HEK293T (cell line): ENCODE data around the gene COMTD1.

Experiments
- CTCF ChIA-PET: fragments of 350-600 bp; formaldehyde crosslinking; extraction: SDS; loops from one replicate; lab custom pipeline; 2021; ENCODE audit warnings: antibody characterized with exemption, inconsistent platforms; lab: Yijun Ruan, JAX
- POLR2A ChIA-PET: fragments of 350-600 bp; formaldehyde crosslinking; extraction: SDS; loops from one replicate; lab custom pipeline; 2020; ENCODE audit warnings: antibody characterized with exemption, inconsistent platforms; lab: Yijun Ruan, JAX
- DNase-seq: peaks from one replicate; pipeline ENCODE4 v3.0.0; 2012; ENCODE audit warnings: mixed read lengths; ENCODE audit errors: extremely low spot score
- ARNT ChIP-seq: fragments of 450-650 bp; IDR thresholded peaks from 2 replicates; pipeline ENCODE4 v1.6.1; 2017; ENCODE audit warnings: mild to moderate bottlenecking
- BHLHE40 ChIP-seq: fragments of 450-650 bp; IDR thresholded peaks from 2 replicates; pipeline ENCODE4 v1.6.1; 2016; ENCODE audit warnings: mild to moderate bottlenecking, moderate library complexity, borderline replicate concordance
- CTBP1 ChIP-seq: fragments of 450-650 bp; IDR thresholded peaks from 2 replicates; pipeline ENCODE4 v1.6.1; 2016; ENCODE audit warnings: borderline replicate concordance
- ELF4 ChIP-seq: fragments of 450-650 bp; IDR thresholded peaks from 2 replicates; pipeline ENCODE4 v1.6.1; 2017; ENCODE audit warnings: antibody characterized with exemption
- FOXA1 ChIP-seq: fragments of 450-650 bp; IDR thresholded peaks from 2 replicates; pipeline ENCODE4 v1.6.1; 2016; ENCODE audit warnings: mild to moderate bottlenecking
- FOXK2 ChIP-seq: fragments of 450-650 bp; IDR thresholded peaks from 2 replicates; pipeline ENCODE4 v1.6.1; 2016; ENCODE audit warnings: mild to moderate bottlenecking
- FOXM1 ChIP-seq: fragments of 450-650 bp; IDR thresholded peaks from 2 replicates; pipeline ENCODE4 v1.6.1; 2017; ENCODE audit warnings: mild to moderate bottlenecking, borderline replicate concordance
- HDGF ChIP-seq: fragments of 450-650 bp; IDR thresholded peaks from 2 replicates; pipeline ENCODE4 v1.6.1; 2017; ENCODE audit warnings: antibody characterized with exemption, borderline replicate concordance
- L3MBTL2 ChIP-seq: fragments of 450-650 bp; conservative IDR thresholded peaks from 2 replicates; pipeline ENCODE4 v1.6.1; 2016; ENCODE audit warnings: mild to moderate bottlenecking
- LEF1 ChIP-seq: fragments of 450-650 bp; IDR thresholded peaks from 2 replicates; pipeline ENCODE4 v1.6.1; 2017; ENCODE audit warnings: mild to moderate bottlenecking, borderline replicate concordance
- NFRKB ChIP-seq: fragments of 450-650 bp; IDR thresholded peaks from 2 replicates; pipeline ENCODE4 v1.6.1; 2016; ENCODE audit warnings: mild to moderate bottlenecking, moderate library complexity
- PKNOX1 ChIP-seq: fragments of 450-650 bp; IDR thresholded peaks from 2 replicates; pipeline ENCODE4 v1.6.1; 2016
- SP1 ChIP-seq: fragments of 450-650 bp; IDR thresholded peaks from 2 replicates; pipeline ENCODE4 v1.6.1; 2017
- SUZ12 ChIP-seq: fragments of 450-650 bp; IDR thresholded peaks from 2 replicates; pipeline ENCODE4 v1.6.1; 2016; ENCODE audit warnings: mild to moderate bottlenecking
- TARDBP ChIP-seq: fragments of 450-650 bp; IDR thresholded peaks from 2 replicates; pipeline ENCODE4 v1.6.1; 2016
- ZNF384 ChIP-seq: fragments of 450-650 bp; IDR thresholded peaks from 2 replicates; pipeline ENCODE4 v1.6.1; 2016

The COMTD1 gene

GRCh38 chr10:75280236-75280635 is 44.5 kb upstream of the COMTD1 start:
- no peak for TF ChIP-seq ARNT
- no peak for TF ChIP-seq TARDBP
- no peak for TF ChIP-seq NFRKB
- no peak for TF ChIP-seq ELF4
- TF ChIP-seq FOXM1, result no peak
- no peak for DNase-seq
- POLR2A ChIA-PET, result no interaction called here
- CTCF ChIA-PET, result no interaction called here

GRCh38 chr10:75276069-75276872 is 40.5 kb upstream of the COMTD1 start:
- TF ChIP-seq FOXM1 (no peak), PKNOX1 (no peak), CTBP1 (no peak), L3MBTL2 (0 out of 2 replicates have a peak, but pooled peaks have one; percentile 13), FOXK2 (no peak), NFRKB (no peak), ZNF384 (no peak), ELF4 (no peak)
- CTCF ChIA-PET, result no interaction called here
- POLR2A ChIA-PET, result no interaction called here
- no peak for DNase-seq

- ChIA-PET CTCF (interaction anchor here (0.5 to 0.9 kb wide), 2 partner anchors 25 to 1112 kb away, joined by 3 to 7 read pairs; no protein-coding TSS in a partner anchor), POLR2A (interaction anchor here (1.5 kb wide), 1 partner anchor 133 kb away, joined by 3 read pairs; no protein-coding TSS in a partner anchor)
- no peak for TF ChIP-seq FOXK2
- TF ChIP-seq SUZ12, result no peak
- DNase-seq, result no peak
Observed at GRCh38 chr10:75272896-75273295, 37.1 kb upstream of the COMTD1 start.

GRCh38 chr10:75272094-75272493 is 36.3 kb upstream of the COMTD1 start:
- TF ChIP-seq ARNT, result no peak
- TF ChIP-seq HDGF, result no peak
- no peak for TF ChIP-seq ELF4
- no peak for TF ChIP-seq PKNOX1
- TF ChIP-seq FOXA1, result no peak
- TF ChIP-seq CTBP1, result no peak
- no peak for TF ChIP-seq BHLHE40
- TF ChIP-seq SUZ12, result no peak
- TF ChIP-seq L3MBTL2, result no peak
- no peak for TF ChIP-seq SP1
- no peak for TF ChIP-seq TARDBP
- no peak for TF ChIP-seq LEF1
- TF ChIP-seq NFRKB, result no peak
- TF ChIP-seq FOXM1, result no peak
- no peak for TF ChIP-seq FOXK2
- no peak for TF ChIP-seq ZNF384
- ChIA-PET POLR2A (no interaction called here), CTCF (no interaction called here)
- no peak for DNase-seq

GRCh38 chr10:75269605-75270004 is 33.8 kb upstream of the COMTD1 start:
- ChIA-PET CTCF (interaction anchor here (0.6 to 0.7 kb wide), 3 partner anchors 34 to 1278 kb away, joined by 3 to 4 read pairs (median 4); partner anchors contain the start of gene COMTD1), POLR2A (interaction anchor here (1.2 to 1.6 kb wide), 2 partner anchors 26 to 126 kb away, joined by 3 to 4 read pairs; no protein-coding TSS in a partner anchor)
- DNase-seq, result no peak
- TF ChIP-seq ARNT, result no peak
- no peak for TF ChIP-seq FOXM1
- TF ChIP-seq LEF1, result no peak
- TF ChIP-seq PKNOX1, result no peak
- no peak for TF ChIP-seq SUZ12
- TF ChIP-seq HDGF, result no peak
- TF ChIP-seq NFRKB, result no peak
- no peak for TF ChIP-seq ELF4
- no peak for TF ChIP-seq SP1
- no peak for TF ChIP-seq CTBP1
- TF ChIP-seq TARDBP, result no peak
- TF ChIP-seq ZNF384, result no peak
- no peak for TF ChIP-seq BHLHE40
- no peak for TF ChIP-seq L3MBTL2
- TF ChIP-seq FOXK2, result no peak

- POLR2A ChIA-PET, result no interaction called here
- CTCF ChIA-PET, result no interaction called here
- no peak for DNase-seq
- TF ChIP-seq ELF4, result no peak
- no peak for TF ChIP-seq TARDBP
- no peak for TF ChIP-seq FOXM1
- TF ChIP-seq HDGF, result no peak
- no peak for TF ChIP-seq NFRKB
- TF ChIP-seq PKNOX1, result no peak
- no peak for TF ChIP-seq FOXK2
- TF ChIP-seq ARNT, result no peak
- no peak for TF ChIP-seq SUZ12
- no peak for TF ChIP-seq L3MBTL2
Observed at GRCh38 chr10:75266945-75267344, 31.2 kb upstream of the COMTD1 start.
